GM21381 (cell line): ENCODE data around the gene N4BP2.
"Not testable (repeated sequence)": the region's sequence is repeated elsewhere in the genome, so short reads cannot be mapped to it uniquely, and the experiment has no call there.

Experiments
- ATAC-seq: cut with Tn5 transposase; IDR thresholded peaks from one replicate; pipeline ENCODE4 v1.9.1; 2021; ENCODE audit warnings: mild to moderate bottlenecking, moderate library complexity; ENCODE audit not compliant: unreplicated experiment

N4BP2 gene

GRCh38 chr4:40086421-40086820, 29.8 kb downstream of the N4BP2 start:
- no peak for ATAC-seq

GRCh38 chr4:40087799-40088366, 31.2 kb downstream of the N4BP2 start:
- ATAC-seq: no peak

GRCh38 chr4:40093400-40093799, 36.8 kb downstream of the N4BP2 start:
- not testable (repeated sequence) for ATAC-seq

- no peak for ATAC-seq
Observed at GRCh38 chr4:40099010-40099409, 42.4 kb downstream of the N4BP2 start.

GRCh38 chr4:40107150-40107549, 50.5 kb downstream of the N4BP2 start:
- not testable (repeated sequence) for ATAC-seq

GRCh38 chr4:40112027-40112792, 55.6 kb downstream of the N4BP2 start:
- ATAC-seq: no peak

- no peak for ATAC-seq
Observed at GRCh38 chr4:40114206-40114605, 57.6 kb downstream of the N4BP2 start.

GRCh38 chr4:40118861-40119260, 62.2 kb downstream of the N4BP2 start:
- no peak for ATAC-seq

- ATAC-seq: no peak
Observed at GRCh38 chr4:40119344-40119743, 62.7 kb downstream of the N4BP2 start.

- no peak for ATAC-seq
Observed at GRCh38 chr4:40121515-40121914, 64.9 kb downstream of the N4BP2 start.

- ATAC-seq: no peak
Observed at GRCh38 chr4:40122941-40123340, 66.3 kb downstream of the N4BP2 start.

GRCh38 chr4:40124690-40125089, 68.0 kb downstream of the N4BP2 start:
- no peak for ATAC-seq

- ATAC-seq: no peak
Observed at GRCh38 chr4:40130401-40131036, 73.9 kb downstream of the N4BP2 start.

- ATAC-seq: no peak
Observed at GRCh38 chr4:40132816-40133215, 76.2 kb downstream of the N4BP2 start.

GRCh38 chr4:40134206-40134917, 77.7 kb downstream of the N4BP2 start:
- no peak for ATAC-seq

GRCh38 chr4:40136202-40136601, 79.6 kb downstream of the N4BP2 start:
- ATAC-seq: not testable (repeated sequence)

GRCh38 chr4:40140196-40140595, 83.5 kb downstream of the N4BP2 start:
- ATAC-seq: no peak

- not testable (repeated sequence) for ATAC-seq
Observed at GRCh38 chr4:40140597-40140996, 83.9 kb downstream of the N4BP2 start.

GRCh38 chr4:40143926-40144508, 87.4 kb downstream of the N4BP2 start:
- ATAC-seq: no peak

GRCh38 chr4:40144716-40145115, 88.1 kb downstream of the N4BP2 start:
- no peak for ATAC-seq

GRCh38 chr4:40147490-40147889, 90.8 kb downstream of the N4BP2 start:
- not testable (repeated sequence) for ATAC-seq
